DOHH2 (cell line): ENCODE data around the gene MPPE1.
A peak's percentile ranks its signal among the peaks of the same experiment; 100 is the strongest.

ENCODE experiments used
- H3F3A ChIP-seq: fragments of 200-600 bp; sonication (generic), shearing (Covaris generic); 2 replicates; pipeline ENCODE4 v1.6.0; 2016; ENCODE audit warnings: antibody characterized with exemption, mild to moderate bottlenecking; ENCODE audit not compliant: control insufficient read depth, insufficient read depth
- H3K27ac ChIP-seq: fragments of 200-600 bp; sonication (generic); 2 replicates; pipeline ENCODE4 v1.5.1; 2014; ENCODE audit warnings: low read depth, mild to moderate bottlenecking, low read length, moderate library complexity
- H3K27me3 ChIP-seq: fragments of 200-600 bp; sonication (generic); 2 replicates; pipeline ENCODE4 v1.6.1; 2014; ENCODE audit warnings: mild to moderate bottlenecking, low read length, mixed read lengths; ENCODE audit not compliant: control insufficient read depth
- H3K36me3 ChIP-seq: fragments of 200-600 bp; sonication (generic); 2 replicates; pipeline ENCODE4 v1.6.1; 2014; ENCODE audit warnings: mild to moderate bottlenecking, low read length, moderate library complexity, mixed read lengths; ENCODE audit not compliant: control insufficient read depth
- H3K4me1 ChIP-seq: fragments of 200-600 bp; sonication (generic); 2 replicates; pipeline ENCODE4 v1.6.1; 2014; ENCODE audit warnings: mild to moderate bottlenecking, low read length, mixed read lengths; ENCODE audit not compliant: control insufficient read depth
- H3K4me2 ChIP-seq: fragments of 200-600 bp; sonication (generic); 2 replicates; pipeline ENCODE4 v1.6.0; 2014; ENCODE audit warnings: mild to moderate bottlenecking, low read length, moderate library complexity
- H3K4me3 ChIP-seq: fragments of 200-600 bp; sonication (generic); 2 replicates; pipeline ENCODE4 v1.5.1; 2014; ENCODE audit warnings: mild to moderate bottlenecking, low read length, mixed read lengths
- H3K79me2 ChIP-seq: fragments of 200-600 bp; sonication (generic); 2 replicates; pipeline ENCODE4 v1.6.1; 2014; ENCODE audit warnings: mild to moderate bottlenecking, low read length, mixed read lengths; ENCODE audit not compliant: control insufficient read depth
- H3K9me2 ChIP-seq: fragments of 200-600 bp; sonication (generic); replicated peaks from 2 replicates; pipeline ENCODE4 v1.6.1; 2014; ENCODE audit warnings: mild to moderate bottlenecking, low read length, mixed read lengths; ENCODE audit not compliant: control insufficient read depth
- H3K9me3 ChIP-seq: fragments of 200-600 bp; sonication (generic); 2 replicates; pipeline ENCODE4 v1.6.1; 2014; ENCODE audit warnings: antibody characterized with exemption, low read length, mixed read lengths; ENCODE audit not compliant: control insufficient read depth, insufficient read depth
- H4K20me1 ChIP-seq: fragments of 200-600 bp; sonication (generic); 2 replicates; pipeline ENCODE4 v1.6.0; 2014; ENCODE audit warnings: low read depth, mild to moderate bottlenecking, antibody characterized with exemption, low read length, moderate library complexity; ENCODE audit not compliant: control insufficient read depth, insufficient read depth
- CTCF ChIP-seq: fragments of 200-600 bp; sonication (generic); IDR thresholded peaks from one replicate; pipeline ENCODE4 v1.5.1; 2014; ENCODE audit warnings: antibody characterized with exemption, mild to moderate bottlenecking, low read depth, low read length; ENCODE audit not compliant: poor library complexity, severe bottlenecking
- EZH2phosphoT487 ChIP-seq: fragments of 200-600 bp; sonication (generic); IDR thresholded peaks from 2 replicates; pipeline ENCODE4 v1.6.1; 2017; ENCODE audit warnings: borderline replicate concordance, mild to moderate bottlenecking, antibody characterized with exemption, low read length, moderate library complexity, mixed read lengths

The MPPE1 gene

GRCh38 chr18:11886577-11887110, 21.5 kb downstream of the MPPE1 start:
- Histone ChIP-seq H3K4me2 (no peak overlapping the region), H3K36me3 (peaks cover 64% of the 10 kb centered on the region), H3F3A (peaks cover 11% of the 10 kb centered on the region), H3K79me2 (no peaks in the 10 kb centered on the region), H4K20me1 (no peaks in the 10 kb centered on the region), H3K4me3 (no peak overlapping the region), H3K4me1 (peaks cover 33% of the 10 kb centered on the region), H3K27me3 (no peaks in the 10 kb centered on the region), H3K9me2 (no peaks in the 10 kb centered on the region), H3K9me3 (no peaks in the 10 kb centered on the region), H3K27ac (no peak overlapping the region)
- no peak for TF ChIP-seq CTCF
- TF ChIP-seq EZH2phosphoT487 = no peak

- Histone ChIP-seq H3K9me2 (no peaks in the 10 kb centered on the region), H3K4me3 (no peak overlapping the region), H4K20me1 (no peaks in the 10 kb centered on the region), H3K79me2 (no peaks in the 10 kb centered on the region), H3F3A (peaks cover 12% of the 10 kb centered on the region), H3K9me3 (no peaks in the 10 kb centered on the region), H3K4me2 (no peak overlapping the region), H3K27me3 (no peaks in the 10 kb centered on the region), H3K4me1 (peaks cover 39% of the 10 kb centered on the region), H3K36me3 (peaks cover 70% of the 10 kb centered on the region), H3K27ac (no peak overlapping the region)
- no peak for TF ChIP-seq EZH2phosphoT487
- TF ChIP-seq CTCF = no peak
These were observed 22.7 kb downstream of the MPPE1 start for GRCh38 chr18:11885278-11885947.

- Histone ChIP-seq H3K9me3 (no peaks in the 10 kb centered on the region), H3K27ac (peak overlapping the region; percentile 76), H3K27me3 (no peaks in the 10 kb centered on the region), H3K79me2 (no peaks in the 10 kb centered on the region), H3K36me3 (peaks cover 68% of the 10 kb centered on the region), H3K4me1 (peaks cover 39% of the 10 kb centered on the region), H3K9me2 (no peaks in the 10 kb centered on the region), H4K20me1 (no peaks in the 10 kb centered on the region), H3F3A (peaks cover 12% of the 10 kb centered on the region), H3K4me2 (peak overlapping the region; percentile 63; the same call in 1 of the 2 replicates), H3K4me3 (no peak overlapping the region)
- TF ChIP-seq CTCF (no peak), EZH2phosphoT487 (no peak)
These were observed 23.6 kb downstream of the MPPE1 start for GRCh38 chr18:11884396-11885030.
